Measurements from ENCODE around the gene AQP9. TPM values are rescaled to one million over a fixed set of nuclear protein-coding genes. Genes with fewer than 3 reads are reported as not detected.

The AQP9 gene
- total and polyA plus RNA-seq, 2 of the 8 experiments (the other 6 are each of a cell fraction or from before 2014, with no cell fraction given): not detected

GRCh38 chr15:58223432-58223831, 85.3 kb downstream of the AQP9 start:
- no peak overlapping the region for H3K4ac ChIP-seq (replicated peaks; ENCODE audit: insufficient read length, low read depth, low read length)
- H3K9ac ChIP-seq (replicated peaks in 1 of 4; ENCODE audit: extremely low read depth in 1 of 4, low read depth in 3 of 4, low read length in 3 of 4): no peak overlapping the region
- no peaks in the 10 kb centered on the region; the same call in 1 of the 2 replicates for H3K23me2 ChIP-seq (ENCODE audit: low read depth, low read length)
- H3K79me2 ChIP-seq (ENCODE audit: control insufficient read depth in 1 of 2, insufficient read depth in 2 of 2, low read length in 2 of 2): no peaks in the 10 kb centered on the region
- H3K18ac ChIP-seq (ENCODE audit: extremely low read depth, low read length): no peak overlapping the region
- DNase-seq (ENCODE audit: low read depth in 1 of 2, low spot score in 2 of 2): no peak
- H3K9me3 ChIP-seq (ENCODE audit: insufficient read depth in 2 of 2, low read depth in 1 of 2, low read length in 1 of 2): no peaks in the 10 kb centered on the region
- no peak overlapping the region for H2AK5ac ChIP-seq (ENCODE audit: low read depth, low read length)
- H3K79me1 ChIP-seq (ENCODE audit: low read depth, low read length): no peaks in the 10 kb centered on the region
- H4K20me1 ChIP-seq (replicated peaks in 1 of 2; ENCODE audit: control insufficient read depth in 1 of 2, insufficient read depth in 2 of 2, low read length in 2 of 2): no peaks in the 10 kb centered on the region
- 84% methylated on average over 3 of the region's 3 CpGs; no CpG with 5 or more reads in 1 of the 2 experiments for WGBS, 2 experiments (ENCODE audit: extremely low coverage in 1 of 2, insufficient coverage in 1 of 2, insufficient read length in 1 of 2, insufficient replicate concordance in 2 of 2, low coverage in 1 of 2, low lambda C conversion rate in 2 of 2, missing lambda C conversion rate in 1 of 2)
- no peak overlapping the region for H3K4me3 ChIP-seq (ENCODE audit: extremely low read depth in 1 of 4, insufficient read depth in 2 of 4, low read depth in 3 of 4, low read length in 4 of 4)
- H2BK120ac ChIP-seq (replicated peaks; ENCODE audit: low read depth, low read length): no peak overlapping the region
- H2BK20ac ChIP-seq (ENCODE audit: low read length): no peak overlapping the region
- no peak overlapping the region for H2BK15ac ChIP-seq (ENCODE audit: low read length)
- H3K4me2 ChIP-seq (ENCODE audit: insufficient read depth in 1 of 2, low read depth in 2 of 2, low read length in 2 of 2): no peak overlapping the region
- H4K5ac ChIP-seq (ENCODE audit: insufficient read length, low read depth, low read length): no peak overlapping the region
- POLR2A ChIA-PET (ENCODE audit: partially characterized antibody): no interaction called here
- H2AFZ ChIP-seq (ENCODE audit: low read length): no peak overlapping the region
- H3K27me3 ChIP-seq (replicated peaks in 1 of 4; ENCODE audit: control insufficient read depth in 3 of 4, extremely low read depth in 1 of 4, insufficient read depth in 3 of 4, low read length in 3 of 4): no peaks in the 10 kb centered on the region
- H4K8ac ChIP-seq (ENCODE audit: extremely low read depth, insufficient read depth, low read length): no peak overlapping the region
- no peak for TF ChIP-seq TCF12 (IDR thresholded peaks at IDR 0.05; ENCODE audit: low read depth, low read length)
- TF ChIP-seq, protein P1, sequence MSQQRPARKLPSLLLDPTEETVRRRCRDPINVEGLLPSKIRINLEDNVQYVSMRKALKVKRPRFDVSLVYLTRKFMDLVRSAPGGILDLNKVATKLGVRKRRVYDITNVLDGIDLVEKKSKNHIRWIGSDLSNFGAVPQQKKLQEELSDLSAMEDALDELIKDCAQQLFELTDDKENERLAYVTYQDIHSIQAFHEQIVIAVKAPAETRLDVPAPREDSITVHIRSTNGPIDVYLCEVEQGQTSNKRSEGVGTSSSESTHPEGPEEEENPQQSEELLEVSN (IDR thresholded peaks at IDR 0.05): no peak
- no peak for TF ChIP-seq RNF2 (IDR thresholded peaks at IDR 0.05; ENCODE audit: borderline replicate concordance, low read depth, low read length, missing control alignments, poor library complexity, severe bottlenecking)
- no peak for TF ChIP-seq BRCA1 (IDR thresholded peaks at IDR 0.05; ENCODE audit: low read depth, low read length)
- no peak for TF ChIP-seq YY1 (IDR thresholded peaks at IDR 0.05; ENCODE audit: low read depth, low read length)
- TF ChIP-seq, protein P2, sequence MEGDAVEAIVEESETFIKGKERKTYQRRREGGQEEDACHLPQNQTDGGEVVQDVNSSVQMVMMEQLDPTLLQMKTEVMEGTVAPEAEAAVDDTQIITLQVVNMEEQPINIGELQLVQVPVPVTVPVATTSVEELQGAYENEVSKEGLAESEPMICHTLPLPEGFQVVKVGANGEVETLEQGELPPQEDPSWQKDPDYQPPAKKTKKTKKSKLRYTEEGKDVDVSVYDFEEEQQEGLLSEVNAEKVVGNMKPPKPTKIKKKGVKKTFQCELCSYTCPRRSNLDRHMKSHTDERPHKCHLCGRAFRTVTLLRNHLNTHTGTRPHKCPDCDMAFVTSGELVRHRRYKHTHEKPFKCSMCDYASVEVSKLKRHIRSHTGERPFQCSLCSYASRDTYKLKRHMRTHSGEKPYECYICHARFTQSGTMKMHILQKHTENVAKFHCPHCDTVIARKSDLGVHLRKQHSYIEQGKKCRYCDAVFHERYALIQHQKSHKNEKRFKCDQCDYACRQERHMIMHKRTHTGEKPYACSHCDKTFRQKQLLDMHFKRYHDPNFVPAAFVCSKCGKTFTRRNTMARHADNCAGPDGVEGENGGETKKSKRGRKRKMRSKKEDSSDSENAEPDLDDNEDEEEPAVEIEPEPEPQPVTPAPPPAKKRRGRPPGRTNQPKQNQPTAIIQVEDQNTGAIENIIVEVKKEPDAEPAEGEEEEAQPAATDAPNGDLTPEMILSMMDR (IDR thresholded peaks at IDR 0.05; ENCODE audit: control extremely low read depth in 1 of 3, insufficient read depth in 1 of 3, low read depth in 1 of 3, low read length in 3 of 3): no peak
- H2BK12ac ChIP-seq (ENCODE audit: low read depth, low read length): no peak overlapping the region
- H3K27ac ChIP-seq (ENCODE audit: low read depth, low read length): no peak overlapping the region
- no peak overlapping the region for H2BK5ac ChIP-seq (ENCODE audit: low read depth, low read length)
- FAIRE-seq: no peak
- H3K56ac ChIP-seq (replicated peaks; ENCODE audit: insufficient read length, low read depth, low read length): no peak overlapping the region
- no peak overlapping the region for H4K91ac ChIP-seq (replicated peaks; ENCODE audit: insufficient read length, low read length)
- H3K36me3 ChIP-seq (ENCODE audit: control insufficient read depth in 2 of 4, insufficient read depth in 4 of 4, low read length in 3 of 4): no peaks in the 10 kb centered on the region
- no peak overlapping the region for H3K14ac ChIP-seq (ENCODE audit: insufficient read length)
- peaks cover 3 to 4% (median 3%) of the 10 kb centered on the region in 4 experiments; a peak in 5 of 7 replicates for H3K4me1 ChIP-seq (replicated peaks in 1 of 4; ENCODE audit: control insufficient read depth in 3 of 4, insufficient read depth in 4 of 4, low read length in 3 of 4)
- H3K23ac ChIP-seq (ENCODE audit: insufficient read length): no peak overlapping the region
- CTCF ChIA-PET (ENCODE audit: partially characterized antibody): interaction anchor here (0.7 to 2.2 kb wide), 3 partner anchors 11 to 146 kb away, joined by 3 to 11 read pairs (median 3); no protein-coding TSS in a partner anchor
